ENCODE results near the gene SLC2A14.
"Not testable (repeated sequence)": the region's sequence is repeated elsewhere in the genome, so short reads cannot be mapped to it uniquely, and the experiment has no call there.

SLC2A14 gene

DNA sequence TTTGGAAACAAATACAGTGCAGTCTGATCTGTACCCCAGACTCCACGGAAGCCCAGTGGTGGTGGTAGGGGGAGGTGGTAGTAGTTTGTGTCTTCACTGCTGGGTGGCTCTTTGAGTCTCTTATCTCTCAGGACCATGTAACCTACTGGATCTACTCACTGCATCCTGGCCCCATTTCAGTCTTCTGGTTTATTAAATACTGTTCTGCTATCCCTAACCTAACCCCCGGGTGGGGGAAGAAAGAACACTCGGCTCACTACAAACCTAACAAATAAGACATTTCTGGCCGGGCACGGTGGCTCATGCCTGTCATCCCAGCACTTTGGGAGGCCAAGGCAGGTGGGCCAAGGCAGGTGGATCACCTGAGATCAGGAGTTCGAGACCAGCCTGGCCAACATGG is 39.5 kb downstream of the SLC2A14 start:
- DNase-seq (ENCODE audit: low spot score): not testable (repeated sequence)

GRCh38 chr12:7832059-7832696 is 40.5 kb downstream of the SLC2A14 start:
- DNase-seq (ENCODE audit: low spot score): peak; percentile 87

DNA sequence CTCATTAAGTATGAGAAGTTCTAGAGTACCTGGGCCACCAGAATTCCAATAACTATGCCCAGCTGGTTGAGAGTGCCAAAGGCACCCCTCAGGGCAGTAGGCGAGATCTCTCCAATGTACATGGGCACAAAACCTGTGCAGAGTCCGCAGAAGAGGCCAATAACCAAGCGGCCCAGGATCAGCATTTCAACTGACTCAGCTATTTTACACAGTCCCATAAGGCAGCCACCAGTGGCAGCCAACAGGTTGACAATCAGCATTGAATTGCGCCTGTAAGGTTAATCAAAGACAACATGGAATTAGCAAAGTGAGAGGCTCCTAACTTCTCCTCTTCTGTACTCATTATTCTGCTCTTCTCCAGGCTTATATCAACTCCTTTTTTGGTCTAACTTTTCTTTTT is 43.0 kb downstream of the SLC2A14 start:
- DNase-seq (ENCODE audit: low spot score): not testable (repeated sequence)

DNA sequence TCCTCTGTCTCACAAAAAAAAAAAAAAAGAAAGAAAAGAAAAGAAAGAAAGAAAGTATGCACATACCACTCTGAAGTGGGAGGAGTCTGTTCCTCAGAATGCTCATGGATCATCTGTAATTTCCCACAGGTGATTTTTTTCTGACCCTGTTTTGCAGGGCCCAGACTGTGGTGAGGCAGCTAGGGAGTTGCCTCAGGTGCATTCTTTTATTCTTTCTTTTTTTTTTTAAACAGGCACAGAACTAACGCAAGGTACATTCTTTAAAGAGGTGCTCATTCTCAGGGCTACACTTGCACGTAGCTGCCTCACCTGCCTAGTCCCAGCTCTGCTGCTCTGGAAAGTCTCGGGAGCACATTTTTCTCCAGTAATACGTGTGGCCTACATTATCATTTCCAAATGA is 47.0 kb downstream of the SLC2A14 start:
- DNase-seq (ENCODE audit: low spot score): not testable (repeated sequence)

GRCh38 chr12:7806863-7807487 is 65.7 kb downstream of the SLC2A14 start:
- DNase-seq (ENCODE audit: low spot score): peak; percentile 88

GRCh38 chr12:7806319-7806718 is 66.4 kb downstream of the SLC2A14 start:
- not testable (repeated sequence) for DNase-seq (ENCODE audit: low spot score)

- no peak for DNase-seq (ENCODE audit: low spot score)
These were observed 71.3 kb downstream of the SLC2A14 start for GRCh38 chr12:7801460-7801859.

DNA sequence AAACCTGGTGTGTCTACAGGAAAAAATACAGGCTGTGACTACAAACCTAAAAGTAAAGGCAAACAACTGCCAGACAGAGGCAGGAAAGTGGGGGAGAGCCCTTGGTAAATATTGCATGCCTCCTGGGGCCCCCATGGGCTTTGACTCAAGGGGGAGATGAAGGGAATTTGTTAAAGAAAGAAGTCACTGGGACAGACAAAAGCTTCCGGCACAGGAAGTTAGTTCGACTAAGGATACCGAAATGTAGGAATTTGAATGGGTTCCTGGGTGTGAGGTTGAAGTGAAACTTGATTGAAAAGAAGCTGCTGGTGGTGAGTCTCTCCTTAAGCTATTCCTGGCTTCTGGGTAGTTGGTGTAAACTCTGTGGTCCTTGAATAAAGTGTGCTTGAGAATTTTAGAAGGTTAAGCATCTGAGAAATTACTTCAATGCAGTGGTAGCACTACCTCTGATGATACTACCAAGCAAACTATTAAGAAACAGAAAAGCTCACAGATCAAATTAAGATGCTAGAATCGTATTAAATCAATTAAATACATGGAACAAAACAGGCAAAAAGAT is 73.9 kb downstream of the SLC2A14 start:
- not testable (repeated sequence) for DNase-seq (ENCODE audit: low spot score)

DNA sequence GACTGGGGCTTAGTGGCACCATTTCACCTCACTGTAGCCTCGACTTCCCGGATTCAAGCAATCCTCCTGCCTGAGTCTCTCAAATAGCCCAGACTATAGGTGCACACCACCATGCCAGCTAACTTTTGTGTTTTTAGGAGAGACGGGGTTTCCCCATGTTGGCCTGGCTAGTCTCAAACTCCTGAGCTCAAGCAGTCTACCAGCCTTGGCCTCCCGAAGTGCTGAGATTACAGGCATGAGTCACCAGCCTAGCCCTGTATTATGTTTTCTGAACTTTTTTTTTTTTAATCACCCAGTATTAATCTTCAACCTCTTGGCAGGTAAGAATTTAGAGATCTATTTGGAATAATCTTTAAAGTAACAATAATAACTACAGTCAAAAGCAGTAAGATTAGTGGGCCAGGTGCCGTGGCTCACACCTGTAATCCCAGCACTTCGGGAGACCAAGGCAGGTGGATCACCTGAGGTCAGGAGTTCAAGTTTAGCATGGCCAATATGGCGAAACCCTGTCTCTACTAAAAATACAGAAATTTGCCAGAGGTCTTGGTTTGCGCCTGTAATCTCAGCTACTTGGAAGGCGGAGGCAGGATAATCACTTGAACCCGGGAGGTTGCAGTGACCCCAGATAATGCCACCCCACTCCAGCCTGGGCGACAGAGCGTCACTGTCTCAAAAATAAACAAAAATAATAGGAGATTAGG is 74.9 kb downstream of the SLC2A14 start:
- DNase-seq (ENCODE audit: low spot score): no peak

- not testable (repeated sequence) for DNase-seq (ENCODE audit: low spot score)
These were observed 75.4 kb downstream of the SLC2A14 start for GRCh38 chr12:7797269-7797668.

DNA sequence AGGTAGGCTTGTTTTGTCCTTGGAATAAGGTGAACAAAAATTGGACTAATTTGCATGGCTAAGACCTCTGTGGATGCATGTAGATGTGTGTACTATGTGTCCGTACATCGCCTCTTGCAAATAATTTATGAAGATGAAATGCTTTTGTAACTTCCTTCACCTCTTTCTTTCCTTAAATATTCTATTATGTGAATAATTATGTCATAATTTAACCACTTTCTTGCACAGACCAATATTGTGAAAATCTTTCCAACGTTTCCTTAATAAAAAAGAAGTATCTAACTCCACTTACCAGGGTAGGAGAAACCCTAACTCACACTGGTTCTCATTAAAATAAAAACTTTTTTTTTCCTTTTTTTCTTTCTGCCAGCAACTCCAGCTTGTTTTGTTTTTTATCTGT is 79.5 kb downstream of the SLC2A14 start:
- DNase-seq (ENCODE audit: low spot score): no peak

- not testable (repeated sequence) for DNase-seq (ENCODE audit: low spot score)
These were observed 83.7 kb downstream of the SLC2A14 start, which contains the start of gene NANOG for GRCh38 chr12:7788884-7789528. Gene NANOG (plus strand): TSS chr12:7789402. CDS start chr12:7789615, 213 bp downstream.

GRCh38 chr12:7788294-7788660 is 84.4 kb downstream of the SLC2A14 start:
- DNase-seq (ENCODE audit: low spot score): no peak

- DNase-seq (ENCODE audit: low spot score): peak; percentile 25
These were observed 85.0 kb downstream of the SLC2A14 start for GRCh38 chr12:7787574-7788293.

GRCh38 chr12:7784701-7785100 is 88.0 kb downstream of the SLC2A14 start:
- no peak for DNase-seq (ENCODE audit: low spot score)

DNA sequence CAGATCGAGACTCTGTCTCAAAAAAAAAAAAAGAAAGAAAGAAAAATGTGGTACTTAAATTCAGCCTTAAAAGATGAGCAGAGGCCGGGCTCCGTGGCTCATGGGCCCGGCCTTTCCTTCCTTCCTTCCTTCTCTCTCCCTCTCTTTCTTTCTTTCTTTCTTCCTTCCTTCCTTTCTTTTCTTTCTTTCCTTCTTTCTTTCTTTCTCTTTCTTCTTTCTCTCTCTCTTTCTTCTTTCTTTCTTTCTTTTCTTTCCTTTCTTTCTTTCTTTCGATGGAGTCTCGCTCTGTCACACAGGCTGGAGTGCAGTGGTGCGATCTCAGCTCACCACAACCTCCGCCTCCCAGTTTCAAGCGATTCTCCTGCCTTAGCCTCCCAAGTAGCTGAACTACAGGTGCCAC is 89.3 kb downstream of the SLC2A14 start:
- not testable (repeated sequence) for DNase-seq (ENCODE audit: low spot score)

DNA sequence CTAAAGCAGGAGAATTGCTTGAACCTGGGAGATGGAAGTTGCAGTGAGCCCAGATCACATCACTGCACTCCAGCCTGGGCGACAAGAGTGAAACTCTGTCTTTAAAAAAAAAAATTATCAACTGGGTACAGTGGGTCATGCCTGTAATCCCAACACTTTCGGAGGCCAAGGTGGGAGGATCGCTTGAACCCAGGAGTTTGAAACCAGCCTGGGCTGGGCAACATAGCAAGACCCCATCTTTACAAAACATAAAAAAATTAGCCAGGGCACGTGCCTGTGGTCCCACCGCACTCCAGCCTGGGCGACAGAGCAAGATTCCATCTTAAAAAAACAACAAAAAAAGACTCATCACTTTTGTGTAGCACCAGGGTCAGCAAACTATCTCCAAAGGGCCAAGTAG is 90.7 kb downstream of the SLC2A14 start:
- no peak for DNase-seq (ENCODE audit: low spot score)

GRCh38 chr12:7781274-7781673 is 91.4 kb downstream of the SLC2A14 start:
- no peak for DNase-seq (ENCODE audit: low spot score)

DNA sequence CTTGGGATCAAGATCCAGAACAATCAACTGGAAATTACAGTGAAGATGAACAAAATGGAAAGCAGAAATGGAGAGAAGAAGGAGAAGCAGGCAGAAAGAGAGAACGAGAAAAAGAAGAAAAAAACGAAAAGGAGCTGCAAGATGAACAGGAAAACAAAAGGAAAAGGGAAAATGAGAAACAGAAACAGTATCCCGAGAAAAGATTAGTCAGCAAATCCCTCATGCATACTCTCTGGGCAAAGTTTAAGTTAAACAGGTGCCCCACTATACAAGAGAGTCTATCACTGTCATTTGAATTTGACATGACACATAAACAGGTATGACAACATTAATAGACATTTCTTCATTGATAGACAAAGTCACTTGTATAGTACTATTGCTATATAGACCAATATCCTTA is 102.7 kb downstream of the SLC2A14 start:
- DNase-seq (ENCODE audit: low spot score): no peak

Measured in GM03348 (cell line).